ENCODE measurements around the gene MAVS.
"Not testable (repeated sequence)": the region's sequence is repeated elsewhere in the genome, so short reads cannot be mapped to it uniquely, and the experiment has no call there.

The MAVS gene

GRCh38 chr20:3906744-3907721 is 60.4 kb downstream of the MAVS start:
- H3K4me3 ChIP-seq (ENCODE audit: low read depth, low read length), result not testable (repeated sequence)

- no peak overlapping the region for H3K4me3 ChIP-seq (ENCODE audit: low read depth, low read length)
Measured at GRCh38 chr20:3908667-3909066, 62.0 kb downstream of the MAVS start.

- H3K4me3 ChIP-seq (ENCODE audit: low read depth, low read length), result no peak overlapping the region
Measured at GRCh38 chr20:3909952-3910366, 63.3 kb downstream of the MAVS start.

- H3K4me3 ChIP-seq (ENCODE audit: low read depth, low read length), result no peak overlapping the region
Measured at GRCh38 chr20:3910853-3911252, 64.2 kb downstream of the MAVS start.

- H3K4me3 ChIP-seq (ENCODE audit: low read depth, low read length), result no peak overlapping the region
Measured at GRCh38 chr20:3911956-3912355, 65.3 kb downstream of the MAVS start.

- no peak overlapping the region for H3K4me3 ChIP-seq (ENCODE audit: low read depth, low read length)
Measured at GRCh38 chr20:3914446-3914845, 67.8 kb downstream of the MAVS start.

GRCh38 chr20:3915691-3916090 is 69.1 kb downstream of the MAVS start:
- no peak overlapping the region for H3K4me3 ChIP-seq (ENCODE audit: low read depth, low read length)

- H3K4me3 ChIP-seq (ENCODE audit: low read depth, low read length), result no peak overlapping the region
Measured at GRCh38 chr20:3916364-3916763, 69.7 kb downstream of the MAVS start.

- H3K4me3 ChIP-seq (ENCODE audit: low read depth, low read length), result no peak overlapping the region
Measured at GRCh38 chr20:3919352-3919751, 72.7 kb downstream of the MAVS start.

GRCh38 chr20:3922223-3922982 is 75.8 kb downstream of the MAVS start:
- no peak overlapping the region for H3K4me3 ChIP-seq (ENCODE audit: low read depth, low read length)

- H3K4me3 ChIP-seq (ENCODE audit: low read depth, low read length), result no peak overlapping the region
Measured at GRCh38 chr20:3922983-3923339, 76.3 kb downstream of the MAVS start.

GRCh38 chr20:3923818-3924217 is 77.2 kb downstream of the MAVS start:
- no peak overlapping the region for H3K4me3 ChIP-seq (ENCODE audit: low read depth, low read length)

- H3K4me3 ChIP-seq (ENCODE audit: low read depth, low read length), result no peak overlapping the region
Measured at GRCh38 chr20:3924304-3925112, 77.9 kb downstream of the MAVS start.

GRCh38 chr20:3925113-3925695 is 78.6 kb downstream of the MAVS start:
- no peak overlapping the region for H3K4me3 ChIP-seq (ENCODE audit: low read depth, low read length)

Data from iPS-11a (cell line).